Measurements from ENCODE around the gene NBPF15.
"Not testable (repeated sequence)": the region's sequence is repeated elsewhere in the genome, so short reads cannot be mapped to it uniquely, and the experiment has no call there.

DNA sequence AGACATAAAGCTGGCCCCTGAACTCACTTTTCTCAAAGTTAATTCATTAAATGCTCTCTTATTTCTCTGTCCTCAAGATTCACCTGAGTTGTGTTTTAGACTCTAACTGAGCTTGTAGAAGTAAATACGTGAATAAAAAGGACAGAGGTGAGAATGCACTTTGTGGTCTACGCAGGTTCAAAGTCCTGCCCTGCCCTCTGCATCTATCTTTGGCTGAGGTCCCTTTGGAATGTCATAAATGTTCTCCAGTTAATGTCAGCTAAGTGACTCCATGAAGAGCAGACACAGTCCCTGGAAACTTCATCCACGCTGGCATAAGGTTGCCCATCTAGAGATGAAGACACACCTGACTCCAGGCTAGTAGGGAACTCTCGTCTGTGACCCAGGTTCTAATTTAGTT lies 10.0 kb upstream of the NBPF15 start:
- TF ChIP-seq POLR2AphosphoS5, EP300, POLR2A (IDR thresholded peaks at IDR 0.05): not testable (repeated sequence)
- TF ChIP-seq, protein P1, sequence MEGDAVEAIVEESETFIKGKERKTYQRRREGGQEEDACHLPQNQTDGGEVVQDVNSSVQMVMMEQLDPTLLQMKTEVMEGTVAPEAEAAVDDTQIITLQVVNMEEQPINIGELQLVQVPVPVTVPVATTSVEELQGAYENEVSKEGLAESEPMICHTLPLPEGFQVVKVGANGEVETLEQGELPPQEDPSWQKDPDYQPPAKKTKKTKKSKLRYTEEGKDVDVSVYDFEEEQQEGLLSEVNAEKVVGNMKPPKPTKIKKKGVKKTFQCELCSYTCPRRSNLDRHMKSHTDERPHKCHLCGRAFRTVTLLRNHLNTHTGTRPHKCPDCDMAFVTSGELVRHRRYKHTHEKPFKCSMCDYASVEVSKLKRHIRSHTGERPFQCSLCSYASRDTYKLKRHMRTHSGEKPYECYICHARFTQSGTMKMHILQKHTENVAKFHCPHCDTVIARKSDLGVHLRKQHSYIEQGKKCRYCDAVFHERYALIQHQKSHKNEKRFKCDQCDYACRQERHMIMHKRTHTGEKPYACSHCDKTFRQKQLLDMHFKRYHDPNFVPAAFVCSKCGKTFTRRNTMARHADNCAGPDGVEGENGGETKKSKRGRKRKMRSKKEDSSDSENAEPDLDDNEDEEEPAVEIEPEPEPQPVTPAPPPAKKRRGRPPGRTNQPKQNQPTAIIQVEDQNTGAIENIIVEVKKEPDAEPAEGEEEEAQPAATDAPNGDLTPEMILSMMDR (IDR thresholded peaks at IDR 0.05): not testable (repeated sequence)
